CD8-positive, alpha-beta memory T cell (primary cell): ENCODE results near the gene EMILIN1. TPM values are rescaled to one million over a fixed set of nuclear protein-coding genes. Genes with fewer than 3 reads are reported as not detected.

Experiments used
- CTCF ChIA-PET: fragments of 350-600 bp; sonication (Branson Sonifier 250); formaldehyde crosslinking; loops from one replicate; lab custom pipeline; 2021; ENCODE audit warnings: antibody characterized with exemption; lab: Charles Lee
- POLR2A ChIA-PET: fragments of 350-600 bp; sonication (Branson Sonifier 250); formaldehyde crosslinking; loops from one replicate; lab custom pipeline; 2021; ENCODE audit warnings: antibody characterized with exemption; lab: Charles Lee
- DNase-seq, 5 donors: peaks; one replicate each; pipeline versions ENCODE4 v3.0.0 to v3.0.0-alpha.2; 2020 to 2022; ENCODE audit warnings: mixed read lengths in 1 of 5
- H3K27ac ChIP-seq: one replicate; pipeline ENCODE4 v1.7.0; 2013; ENCODE audit warnings: low read depth, mild to moderate bottlenecking, low read length, moderate library complexity
- H3K27me3 ChIP-seq: 2 replicates; pipeline ENCODE4 v1.7.0; 2013; ENCODE audit warnings: low read length, mild to moderate bottlenecking; ENCODE audit not compliant: insufficient read depth, poor library complexity, severe bottlenecking
- H3K36me3 ChIP-seq: 2 replicates; pipeline ENCODE4 v1.7.0; 2013; ENCODE audit warnings: mild to moderate bottlenecking, low read length, moderate library complexity; ENCODE audit not compliant: insufficient read depth
- H3K4me1 ChIP-seq: 2 replicates; pipeline ENCODE4 v1.7.0; 2013; ENCODE audit warnings: mild to moderate bottlenecking, low read length, moderate library complexity; ENCODE audit not compliant: insufficient read depth
- H3K4me3 ChIP-seq: 2 replicates; pipeline ENCODE4 v1.7.0; 2013; ENCODE audit warnings: mild to moderate bottlenecking, low read length
- H3K9me3 ChIP-seq: 2 replicates; pipeline ENCODE4 v1.7.0; 2013; ENCODE audit warnings: mild to moderate bottlenecking, low read length
- H3K27ac Mint-ChIP-seq, 8 donors: one replicate each; pipeline ENCODE4 v1.8.0; 2020 to 2021; ENCODE audit warnings: mixed read lengths in 8 of 8, mild to moderate bottlenecking in 6 of 8, inconsistent platforms in 3 of 8, moderate library complexity in 3 of 8
- H3K27me3 Mint-ChIP-seq, 2 donors: one replicate each; pipeline ENCODE4 v1.8.0; 2020 to 2021; ENCODE audit warnings: mixed read lengths in 2 of 2, mild to moderate bottlenecking in 1 of 2, moderate library complexity in 1 of 2
- H3K36me3 Mint-ChIP-seq, 3 donors: one replicate each; pipeline ENCODE4 v1.8.0; 2020 to 2021; ENCODE audit warnings: mixed read lengths in 3 of 3, inconsistent platforms in 1 of 3, mild to moderate bottlenecking in 1 of 3
- H3K4me1 Mint-ChIP-seq, 3 donors: one replicate each; pipeline ENCODE4 v1.8.0; 2020 to 2021; ENCODE audit warnings: mixed read lengths in 3 of 3, inconsistent platforms in 1 of 3, mild to moderate bottlenecking in 1 of 3
- H3K4me3 Mint-ChIP-seq, 7 donors: one replicate each; pipeline ENCODE4 v1.8.0; 2020 to 2021; ENCODE audit warnings: mixed read lengths in 7 of 7, mild to moderate bottlenecking in 6 of 7, moderate library complexity in 4 of 7, inconsistent platforms in 2 of 7
- H3K9me3 Mint-ChIP-seq, 5 donors: one replicate each; pipeline ENCODE4 v1.8.0; 2020 to 2022; ENCODE audit warnings: mixed read lengths in 5 of 5, mild to moderate bottlenecking in 3 of 5, moderate library complexity in 2 of 5, inconsistent platforms in 1 of 5
- polyA plus RNA-seq: library from polyadenylated mRNA; unstranded; fragments of 300-500 nt; fragmentation: Illumina TruSeq; gene quantifications from one replicate; pipeline ENCODE4 v1.2.3, GENCODE V29; 2021
- total RNA-seq, 2 experiments: library from RNA; stranded (reverse); gene quantifications; one replicate each; pipeline ENCODE4 v1.2.3, GENCODE V29; 2021

Gene EMILIN1
- total and polyA plus RNA-seq, 3 experiments from 2014 or later: 0.79 to 0.89 (median 0.85) TPM

DNA sequence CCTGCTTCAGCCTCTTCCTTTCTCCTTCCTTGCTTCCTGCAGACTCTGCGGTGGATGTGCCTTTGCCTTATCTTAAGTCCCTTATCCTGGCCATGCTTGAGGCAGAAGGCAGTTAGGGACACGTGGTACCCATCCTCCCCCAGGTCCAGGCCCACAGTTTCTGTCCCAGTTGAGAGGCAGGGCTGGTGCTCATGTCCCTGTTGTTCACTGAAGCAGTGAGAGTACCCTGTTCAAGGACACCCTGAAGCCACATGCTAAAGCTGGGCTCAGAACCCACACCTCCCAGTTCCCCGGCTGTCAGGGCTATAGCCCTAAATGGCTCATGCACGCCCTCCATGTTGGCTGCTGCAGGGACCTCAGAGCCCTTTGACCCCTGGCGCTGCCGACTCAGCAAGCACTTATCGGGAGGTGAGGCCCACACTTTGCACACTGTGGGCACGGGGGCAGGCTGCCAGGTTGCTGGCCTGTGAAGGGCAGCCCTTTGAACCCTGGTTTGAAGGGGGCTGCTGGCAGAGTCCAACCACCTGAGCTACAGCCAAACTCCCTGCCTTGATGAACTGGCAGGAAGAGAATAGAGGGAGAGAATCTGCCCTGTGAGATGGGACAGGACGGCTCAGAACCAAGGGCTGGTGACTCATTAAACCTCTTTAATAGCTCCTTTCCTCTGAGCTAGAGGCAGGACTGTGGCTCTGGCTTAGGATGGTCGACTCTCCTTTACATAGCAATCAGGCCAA is 14.4 kb downstream of the EMILIN1 start:
- H3K27ac Mint-ChIP-seq: no peak overlapping the region
- CTCF ChIA-PET: no interaction called here
- H3K36me3 Mint-ChIP-seq: peaks cover 0 to 2% (median 0%) of the 10 kb centered on the region in 3 donors
- DNase-seq: no peak
- Histone ChIP-seq H3K4me1 (peaks cover 8% of the 10 kb centered on the region), H3K27me3 (no peaks in the 10 kb centered on the region), H3K27ac (no peak overlapping the region), H3K36me3 (no peaks in the 10 kb centered on the region), H3K4me3 (no peak overlapping the region), H3K9me3 (no peaks in the 10 kb centered on the region)
- POLR2A ChIA-PET: no interaction called here
- H3K27me3 Mint-ChIP-seq: no peaks in the 10 kb centered on the region
- no peak overlapping the region for H3K4me3 Mint-ChIP-seq
- peaks cover 13 to 15% (median 14%) of the 10 kb centered on the region in 3 donors for H3K4me1 Mint-ChIP-seq
- H3K9me3 Mint-ChIP-seq: no peaks in the 10 kb centered on the region

DNA sequence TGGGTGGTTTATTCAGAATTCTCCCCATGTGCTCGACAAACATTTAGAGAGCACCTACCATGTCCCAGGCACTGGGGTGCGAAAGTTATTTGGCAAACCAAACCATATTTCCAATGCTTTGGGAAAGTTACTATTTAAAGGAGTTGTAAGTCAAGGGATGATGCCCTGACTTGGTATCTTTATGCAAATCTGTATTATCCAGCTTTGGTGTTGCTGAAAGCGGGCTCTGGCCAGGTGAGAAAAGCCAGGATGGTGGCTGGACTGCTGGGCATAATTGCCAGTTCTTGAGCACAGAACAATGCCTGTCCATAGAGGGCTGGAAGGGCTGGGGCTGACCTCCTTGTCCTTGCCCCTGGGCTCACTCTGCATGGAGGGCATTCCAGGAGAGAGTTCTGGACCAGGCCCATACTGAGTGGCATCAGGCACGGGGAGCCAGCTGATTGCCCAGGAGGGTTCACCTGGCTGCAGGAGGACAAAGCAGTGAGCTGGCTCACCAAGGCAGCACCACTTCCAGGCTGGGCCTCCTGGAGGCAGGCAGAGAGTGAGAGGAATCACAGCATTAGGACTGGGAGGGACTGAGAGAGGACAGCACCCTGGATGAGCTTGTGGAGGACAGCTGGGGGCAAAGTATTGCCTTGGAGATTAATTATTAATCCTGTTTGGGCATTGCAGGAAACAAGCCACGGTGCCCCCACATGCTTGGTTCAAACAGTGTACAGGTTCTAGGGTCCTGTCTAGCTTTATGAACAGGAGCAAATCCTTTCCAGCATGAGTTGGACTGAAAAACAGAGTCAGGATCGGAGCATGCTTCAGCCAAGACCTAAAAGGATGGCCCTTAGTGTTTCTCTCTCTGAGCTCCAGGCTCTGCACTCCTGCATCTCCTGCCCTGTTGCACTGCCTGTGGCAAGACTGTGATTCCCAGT is 15.3 kb downstream of the EMILIN1 start:
- Histone ChIP-seq H3K27me3 (no peaks in the 10 kb centered on the region), H3K4me1 (peaks cover 8% of the 10 kb centered on the region), H3K27ac (no peak overlapping the region), H3K9me3 (no peaks in the 10 kb centered on the region), H3K4me3 (no peak overlapping the region), H3K36me3 (no peaks in the 10 kb centered on the region)
- peak overlapping the region in 1 of 8 donors; percentile 63 for H3K27ac Mint-ChIP-seq
- H3K9me3 Mint-ChIP-seq: no peaks in the 10 kb centered on the region
- H3K27me3 Mint-ChIP-seq: no peaks in the 10 kb centered on the region
- POLR2A ChIA-PET: no interaction called here
- peaks cover 0 to 2% (median 0%) of the 10 kb centered on the region in 3 donors for H3K36me3 Mint-ChIP-seq
- DNase-seq: no peak
- peak overlapping the region in 1 of 7 donors; percentile 66 for H3K4me3 Mint-ChIP-seq
- H3K4me1 Mint-ChIP-seq: peaks cover 13 to 15% (median 13%) of the 10 kb centered on the region in 3 donors
- CTCF ChIA-PET: interaction anchor here (1.1 kb wide), 1 partner anchor 186 kb away, joined by 3 read pairs; no protein-coding TSS in a partner anchor

DNA sequence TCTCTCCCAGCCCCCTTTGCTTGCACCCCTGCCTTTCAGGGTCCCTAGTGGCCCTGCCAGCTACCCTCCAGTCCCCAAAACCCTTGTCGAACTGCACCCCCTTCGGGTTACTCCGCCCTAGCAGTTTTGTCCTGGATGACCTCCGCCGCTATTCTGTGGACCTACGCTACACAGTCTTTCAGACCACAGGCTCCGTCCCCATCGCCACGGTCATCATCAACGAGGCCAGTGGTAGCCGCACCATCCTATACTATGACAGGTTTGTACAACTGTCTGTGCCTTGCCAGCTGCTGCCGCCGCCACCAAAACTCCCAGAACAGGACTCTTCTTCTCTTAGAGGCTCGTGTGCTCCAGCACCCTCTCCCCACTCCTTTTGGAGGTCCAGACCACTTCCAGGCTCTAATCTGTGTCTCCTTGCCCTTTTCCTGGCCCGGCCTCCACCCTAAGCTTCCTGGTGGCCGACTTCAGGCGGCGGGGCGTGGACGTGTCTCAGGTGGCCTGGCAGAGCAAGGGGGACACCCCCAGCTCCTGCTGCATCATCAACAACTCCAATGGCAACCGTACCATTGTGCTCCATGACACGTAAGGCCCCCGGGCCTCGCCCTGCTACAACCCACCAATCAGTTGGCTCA is 16.1 kb downstream of the EMILIN1 start:
- Histone ChIP-seq H3K4me3 (no peak overlapping the region), H3K27ac (no peak overlapping the region), H3K4me1 (peaks cover 8% of the 10 kb centered on the region), H3K9me3 (no peaks in the 10 kb centered on the region), H3K27me3 (no peaks in the 10 kb centered on the region), H3K36me3 (no peaks in the 10 kb centered on the region)
- Mint-ChIP-seq H3K4me3 (peak overlapping the region in 1 of 7 donors; percentile 66), H3K4me1 (peaks cover 12 to 15% (median 13%) of the 10 kb centered on the region in 3 donors), H3K27ac (no peak overlapping the region), H3K9me3 (no peaks in the 10 kb centered on the region), H3K27me3 (no peaks in the 10 kb centered on the region), H3K36me3 (peaks cover 0 to 2% (median 0%) of the 10 kb centered on the region in 3 donors)
- DNase-seq: no peak
- ChIA-PET POLR2A (no interaction called here), CTCF (interaction anchor here (1.1 kb wide), 1 partner anchor 185 kb away, joined by 3 read pairs; no protein-coding TSS in a partner anchor)

DNA sequence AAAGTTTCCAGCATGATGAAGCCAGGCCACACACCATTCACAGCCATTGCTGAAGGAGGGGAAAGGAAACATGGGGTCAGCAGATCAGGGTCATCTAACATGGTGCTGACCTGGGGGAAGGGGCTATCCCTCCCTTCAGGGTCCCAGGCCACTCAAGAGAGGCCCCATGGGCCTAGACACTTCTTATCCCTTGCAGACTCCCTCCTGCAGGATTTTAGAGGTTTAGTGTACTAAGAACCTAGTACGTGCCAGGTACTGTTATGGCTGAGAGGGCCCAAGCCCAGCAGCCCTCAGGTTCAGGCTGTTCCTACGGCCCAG is 17.0 kb downstream of the EMILIN1 start:
- Mint-ChIP-seq H3K36me3 (peaks cover 0 to 2% (median 1%) of the 10 kb centered on the region in 3 donors), H3K4me3 (peak overlapping the region in 2 of 7 donors; percentile 9 to 44), H3K4me1 (peaks cover 12 to 15% (median 13%) of the 10 kb centered on the region in 3 donors), H3K9me3 (no peaks in the 10 kb centered on the region), H3K27me3 (no peaks in the 10 kb centered on the region), H3K27ac (no peak overlapping the region)
- no peak overlapping the region for H3K27ac ChIP-seq
- no peaks in the 10 kb centered on the region for H3K9me3 ChIP-seq
- H3K4me1 ChIP-seq: peaks cover 8% of the 10 kb centered on the region
- H3K27me3 ChIP-seq: no peaks in the 10 kb centered on the region
- ChIA-PET POLR2A (no interaction called here), CTCF (interaction anchor here (1.4 kb wide), 1 partner anchor 45 kb away, joined by 3 read pairs; no protein-coding TSS in a partner anchor)
- H3K4me3 ChIP-seq: no peak overlapping the region
- DNase-seq: no peak
- no peaks in the 10 kb centered on the region for H3K36me3 ChIP-seq

DNA sequence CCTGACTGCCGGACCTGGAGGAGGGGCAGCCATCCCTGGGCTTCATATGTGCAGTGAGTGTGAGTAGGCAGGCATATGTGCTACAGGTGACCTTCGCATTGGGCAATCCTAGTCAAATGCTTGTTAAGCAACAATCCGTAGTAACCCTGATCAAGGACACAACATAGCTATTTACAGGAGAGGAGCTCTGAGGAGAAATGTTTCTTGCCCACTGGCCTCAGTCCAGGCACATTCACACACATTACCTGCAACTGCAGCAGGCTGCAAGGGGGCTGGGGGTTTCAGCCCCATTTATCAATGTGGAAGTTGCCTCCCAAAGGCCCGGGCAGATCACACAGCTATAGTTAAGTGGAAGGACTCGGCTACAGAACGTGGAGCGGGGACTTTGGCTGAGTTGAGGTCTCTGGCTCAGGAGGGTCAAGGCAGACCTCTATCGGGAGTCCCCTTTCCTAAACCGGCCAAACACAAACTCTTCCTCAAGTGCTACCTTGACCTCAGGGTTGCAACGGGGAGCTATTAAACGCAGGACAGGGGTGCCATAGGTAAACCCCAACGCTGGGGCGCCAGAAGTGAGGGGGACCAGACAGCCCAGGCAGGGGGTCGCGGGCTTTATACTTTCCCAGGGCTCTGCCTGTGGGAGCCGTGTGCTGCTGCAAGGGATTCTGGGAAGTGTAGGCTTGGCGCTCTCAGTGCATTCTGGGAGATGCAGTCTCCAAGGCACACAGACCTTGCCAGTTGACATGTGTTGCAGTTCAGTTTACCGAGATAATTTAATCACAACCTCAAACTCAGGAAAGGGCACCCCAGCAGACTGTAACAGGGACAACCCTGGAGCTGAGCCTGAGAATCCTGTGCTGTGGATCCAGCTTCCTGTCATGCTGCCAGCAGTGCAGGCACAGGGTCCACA is 17.6 kb downstream of the EMILIN1 start:
- no peak for DNase-seq
- H3K4me3 ChIP-seq: no peak overlapping the region
- ChIA-PET CTCF (interaction anchor here (1.4 kb wide), 1 partner anchor 45 kb away, joined by 3 read pairs; no protein-coding TSS in a partner anchor), POLR2A (interaction anchor here (1.2 kb wide), 1 partner anchor 9 kb away, joined by 3 read pairs; the partner anchor contains the start of gene KHK)
- no peaks in the 10 kb centered on the region for H3K36me3 ChIP-seq
- H3K27ac ChIP-seq: no peak overlapping the region
- H3K27ac Mint-ChIP-seq: peak overlapping the region in 1 of 8 donors; percentile 32
- peaks cover 12 to 15% (median 13%) of the 10 kb centered on the region in 3 donors for H3K4me1 Mint-ChIP-seq
- peak overlapping the region in 6 of 7 donors; percentile 8 to 76 (median 42) for H3K4me3 Mint-ChIP-seq
- peaks cover 0 to 2% (median 1%) of the 10 kb centered on the region in 3 donors for H3K36me3 Mint-ChIP-seq
- no peaks in the 10 kb centered on the region for H3K27me3 Mint-ChIP-seq
- no peaks in the 10 kb centered on the region for H3K9me3 Mint-ChIP-seq
- H3K27me3 ChIP-seq: no peaks in the 10 kb centered on the region
- peaks cover 8% of the 10 kb centered on the region for H3K4me1 ChIP-seq
- no peaks in the 10 kb centered on the region for H3K9me3 ChIP-seq

DNA sequence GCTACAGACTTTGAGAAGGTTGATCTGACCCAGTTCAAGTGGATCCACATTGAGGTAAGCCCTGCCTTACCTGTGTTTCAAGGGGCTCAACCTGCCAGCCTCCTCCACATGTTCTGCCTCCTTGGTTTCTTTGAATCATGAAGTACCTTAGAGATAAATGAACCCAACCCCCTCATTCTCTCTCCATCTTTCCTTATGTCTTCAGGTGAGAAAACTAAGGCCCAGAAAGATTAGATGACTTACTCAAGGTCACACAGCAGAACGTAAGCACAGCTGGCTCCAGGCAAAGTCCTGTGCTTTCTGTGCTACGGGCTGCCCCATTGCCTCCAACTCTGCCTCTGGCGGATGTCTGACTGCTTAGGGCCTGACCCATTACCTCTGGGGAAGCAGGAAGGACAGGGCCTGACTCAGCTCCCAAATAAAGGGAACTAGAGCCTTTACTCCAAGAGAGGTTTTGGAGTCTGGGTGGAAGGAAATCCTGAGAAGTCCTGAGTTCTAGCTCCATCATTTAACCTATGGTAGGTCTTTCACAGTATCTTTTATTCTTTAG is 18.4 kb downstream of the EMILIN1 start:
- no peaks in the 10 kb centered on the region for H3K36me3 ChIP-seq
- Mint-ChIP-seq H3K4me1 (peaks cover 7 to 15% (median 12%) of the 10 kb centered on the region in 3 donors), H3K27me3 (no peaks in the 10 kb centered on the region), H3K4me3 (peak overlapping the region in 1 of 7 donors; percentile 76), H3K36me3 (peaks cover 0 to 1% (median 0%) of the 10 kb centered on the region in 3 donors), H3K9me3 (no peaks in the 10 kb centered on the region), H3K27ac (no peak overlapping the region)
- H3K27me3 ChIP-seq: no peaks in the 10 kb centered on the region
- H3K27ac ChIP-seq: no peak overlapping the region
- DNase-seq: no peak
- ChIA-PET CTCF (interaction anchor here (1.1 kb wide), 1 partner anchor 183 kb away, joined by 5 read pairs; no protein-coding TSS in a partner anchor), POLR2A (interaction anchor here (1.2 kb wide), 1 partner anchor 10 kb away, joined by 3 read pairs; the partner anchor contains the start of gene KHK)
- peaks cover 8% of the 10 kb centered on the region for H3K4me1 ChIP-seq
- H3K4me3 ChIP-seq: no peak overlapping the region
- no peaks in the 10 kb centered on the region for H3K9me3 ChIP-seq
